OCI-LY7 (cell line): ENCODE measurements around the gene VIT. TPM values are rescaled to one million over a fixed set of nuclear protein-coding genes. Genes with fewer than 3 reads are reported as not detected.

ENCODE experiments used
- BruUV-seq: library from RNA; stranded (reverse); fragments of 400-500 nt; replicated peaks from 2 replicates; lab custom pipeline; 2021; lab: Mats Ljungman, UMichigan
- CTCF ChIA-PET: fragments of 300-600 bp; sonication (Branson Sonifier 250); formaldehyde crosslinking; loops from one replicate; lab custom pipeline; 2022; ENCODE audit warnings: antibody characterized with exemption; ENCODE audit not compliant: unreplicated experiment; lab: Charles Lee
- POLR2A ChIA-PET: fragments of 300-600 bp; sonication (Branson Sonifier 250); formaldehyde crosslinking; loops from one replicate; lab custom pipeline; 2022; ENCODE audit warnings: antibody characterized with exemption; lab: Charles Lee
- DNase-seq: peaks from one replicate; pipeline ENCODE4 v3.0.0-alpha.2; 2015; ENCODE audit warnings: low spot score
- H2AFZ ChIP-seq: fragments of 200-600 bp; sonication (generic), shearing (Covaris generic); 2 replicates; pipeline ENCODE4 v1.6.1; 2014; ENCODE audit warnings: mild to moderate bottlenecking, antibody characterized with exemption, low read length, moderate library complexity
- H3K27ac ChIP-seq: fragments of 200-600 bp; sonication (generic); 2 replicates; pipeline ENCODE4 v1.5.1; 2014; ENCODE audit warnings: mixed run types, low read depth, mild to moderate bottlenecking, moderate library complexity, low read length, inconsistent platforms; ENCODE audit not compliant: poor library complexity, severe bottlenecking
- H3K36me3 ChIP-seq: fragments of 200-600 bp; sonication (generic); 2 replicates; pipeline ENCODE4 v1.6.1; 2014; ENCODE audit warnings: mild to moderate bottlenecking, antibody characterized with exemption, low read length, moderate library complexity, mixed read lengths; ENCODE audit not compliant: insufficient read depth
- H3K4me1 ChIP-seq: fragments of 200-600 bp; sonication (generic); 2 replicates; pipeline ENCODE4 v1.5.1; 2014; ENCODE audit warnings: mild to moderate bottlenecking, low read length; ENCODE audit not compliant: insufficient read depth, poor library complexity, severe bottlenecking
- H3K4me2 ChIP-seq: fragments of 200-600 bp; sonication (generic); 2 replicates; pipeline ENCODE4 v1.6.1; 2014; ENCODE audit warnings: mild to moderate bottlenecking, low read length
- H3K4me3 ChIP-seq: fragments of 200-600 bp; sonication (generic); 2 replicates; pipeline ENCODE4 v1.5.1; 2014; ENCODE audit warnings: mild to moderate bottlenecking, low read depth, low read length; ENCODE audit not compliant: poor library complexity, severe bottlenecking
- H3K79me2 ChIP-seq: fragments of 200-600 bp; sonication (generic); 2 replicates; pipeline ENCODE4 v1.6.1; 2016; ENCODE audit warnings: low read depth, mild to moderate bottlenecking, low read length, moderate library complexity, mixed read lengths; ENCODE audit not compliant: insufficient read depth
- H3K9me2 ChIP-seq: fragments of 200-600 bp; sonication (generic); 2 replicates; pipeline ENCODE4 v1.6.1; 2016; ENCODE audit warnings: mild to moderate bottlenecking, low read length, mixed read lengths; ENCODE audit not compliant: insufficient read depth
- H3K9me3 ChIP-seq: fragments of 200-600 bp; sonication (generic); 2 replicates; pipeline ENCODE4 v1.6.1; 2014; ENCODE audit warnings: mild to moderate bottlenecking, mixed run types, low read length, mixed read lengths
- H4K20me1 ChIP-seq: fragments of 200-600 bp; sonication (generic); 2 replicates; pipeline ENCODE4 v1.6.1; 2014; ENCODE audit warnings: mild to moderate bottlenecking, antibody characterized with exemption, low read length, moderate library complexity, mixed read lengths; ENCODE audit not compliant: insufficient read depth
- CTCF ChIP-seq: fragments of 200-600 bp; sonication (generic); conservative IDR thresholded peaks from 2 replicates; pipeline ENCODE4 v1.5.1; 2014; ENCODE audit warnings: mild to moderate bottlenecking, antibody characterized with exemption, low read length, moderate library complexity, mixed read lengths
- EZH2phosphoT487 ChIP-seq: fragments of 200-600 bp; sonication (generic); IDR thresholded peaks from 2 replicates; pipeline ENCODE4 v1.6.1; 2018; ENCODE audit warnings: low read depth, borderline replicate concordance, mild to moderate bottlenecking, mixed run types, antibody characterized with exemption, low read length, moderate library complexity, mixed read lengths
- intact Hi-C: fragments of 100-400 bp; cut with micrococcal nuclease; formaldehyde crosslinking; loops from one replicate; pipeline ENCODE4 v1.10.0; 2022; ENCODE audit not compliant: unreplicated experiment
- total RNA-seq, 2 experiments: library from RNA; depleted of rRNA in 1 of 2; stranded (reverse); fragments of >200 nt in 1 of 2; shearing (Covaris generic) in 1 of 2; gene quantifications; 2 replicates each; pipeline ENCODE4 v1.2.3, GENCODE V29; 2014 to 2022

Gene VIT
- total RNA-seq, 2 experiments from 2014 or later = not detected

GRCh38 chr2:36773947-36774346 lies 77.4 kb downstream of the VIT start:
- Histone ChIP-seq H3K27ac (no peak overlapping the region), H3K79me2 (no peaks in the 10 kb centered on the region), H4K20me1 (no peaks in the 10 kb centered on the region), H3K9me2 (no peaks in the 10 kb centered on the region), H3K9me3 (no peaks in the 10 kb centered on the region), H2AFZ (no peak overlapping the region), H3K4me2 (no peak overlapping the region), H3K36me3 (no peaks in the 10 kb centered on the region), H3K4me1 (no peaks in the 10 kb centered on the region), H3K4me3 (no peak overlapping the region)
- no peak for DNase-seq
- ChIA-PET POLR2A (interaction anchor here (1.2 kb wide), 1 partner anchor 15 kb away, joined by 4 read pairs; no protein-coding TSS in a partner anchor), CTCF (no interaction called here)
- no TSS peak for BruUV-seq
- intact Hi-C loops = no loop called here
- TF ChIP-seq EZH2phosphoT487 (no peak), CTCF (no peak)

GRCh38 chr2:36775261-36775660 lies 78.8 kb downstream of the VIT start:
- CTCF ChIA-PET = no interaction called here
- Histone ChIP-seq H3K4me1 (no peaks in the 10 kb centered on the region), H3K36me3 (no peaks in the 10 kb centered on the region), H3K4me3 (no peak overlapping the region), H3K9me2 (no peaks in the 10 kb centered on the region), H3K4me2 (no peak overlapping the region), H3K79me2 (no peaks in the 10 kb centered on the region), H3K27ac (no peak overlapping the region), H3K9me3 (no peaks in the 10 kb centered on the region), H2AFZ (no peak overlapping the region), H4K20me1 (no peaks in the 10 kb centered on the region)
- POLR2A ChIA-PET = no interaction called here
- intact Hi-C loops = no loop called here
- DNase-seq = no peak
- TF ChIP-seq EZH2phosphoT487 (no peak), CTCF (no peak)
- no TSS peak for BruUV-seq

GRCh38 chr2:36775806-36776205 lies 79.3 kb downstream of the VIT start:
- BruUV-seq = no TSS peak
- intact Hi-C loops = no loop called here

More at GRCh38 chr2:36775806-36776205, 79.3 kb downstream of the VIT start:
- Histone ChIP-seq H3K4me2 (no peak overlapping the region), H3K9me2 (no peaks in the 10 kb centered on the region), H3K79me2 (no peaks in the 10 kb centered on the region), H3K36me3 (no peaks in the 10 kb centered on the region), H2AFZ (no peak overlapping the region), H4K20me1 (no peaks in the 10 kb centered on the region), H3K4me3 (no peak overlapping the region), H3K27ac (no peak overlapping the region), H3K9me3 (no peaks in the 10 kb centered on the region), H3K4me1 (no peaks in the 10 kb centered on the region)
- no peak for TF ChIP-seq EZH2phosphoT487
- no peak for TF ChIP-seq CTCF
- no peak for DNase-seq
- CTCF ChIA-PET = no interaction called here
- POLR2A ChIA-PET = interaction anchor here (0.9 kb wide), 1 partner anchor 19 kb away, joined by 3 read pairs; no protein-coding TSS in a partner anchor
